Tibial artery (tissue), 4 donors: ENCODE results near the gene TARBP1.
"Not testable (repeated sequence)": the region's sequence is repeated elsewhere in the genome, so short reads cannot be mapped to it uniquely, and the experiment has no call there.

Experiments
- DNase-seq, 2 donors: peaks; one replicate each; pipeline ENCODE4 v3.0.0-alpha.2; 2019
- H3K27ac ChIP-seq, 2 donors: fragments of 200-600 bp; sonication (generic) in 1 of 2; 1 replicate in 1 of 2; 2 replicates in 1 of 2; pipeline ENCODE4 v1.5.1; 2018 to 2019; ENCODE audit warnings: mild to moderate bottlenecking in 1 of 2
- H3K27me3 ChIP-seq, 2 donors: fragments of 200-600 bp; sonication (generic) in 1 of 2; one replicate each; pipeline versions ENCODE4 v1.5.1 to v1.6.0; 2016 to 2019
- H3K36me3 ChIP-seq, 3 donors: fragments of 200-600 bp; sonication (generic) in 2 of 3; one replicate each; pipeline ENCODE4 v1.5.1; 2016 to 2019; ENCODE audit warnings: mild to moderate bottlenecking in 2 of 3
- H3K4me1 ChIP-seq, 4 donors: fragments of 200-600 bp; sonication (generic) in 2 of 4; 1 replicate in 3 of 4; 2 replicates in 1 of 4; pipeline ENCODE4 v1.5.1; 2016 to 2019
- H3K4me3 ChIP-seq, 2 donors: fragments of 200-600 bp; sonication (generic) in 1 of 2; 1 replicate in 1 of 2; 2 replicates in 1 of 2; pipeline ENCODE4 v1.5.1; 2018 to 2019; ENCODE audit warnings: mild to moderate bottlenecking in 2 of 2
- H3K9me3 ChIP-seq, 3 donors: fragments of 200-600 bp; sonication (generic) in 1 of 3; one replicate each; pipeline ENCODE4 v1.5.1; 2016 to 2019
- intact Hi-C: fragments of 100-400 bp; cut with DNase I; formaldehyde crosslinking; loops from one replicate; pipeline ENCODE4 v1.15.0; 2023; ENCODE audit warnings: low total_unique reads
- TF ChIP-seq, protein P1 (sequence below), 2 experiments: fragments of 200-600 bp in 1 of 2; fragments of 450-650 bp in 1 of 2; IDR thresholded peaks; one replicate each; pipeline ENCODE4 v1.5.1; 2017 to 2019; ENCODE audit warnings: antibody characterized with exemption in 2 of 2, mild to moderate bottlenecking in 1 of 2, moderate library complexity in 1 of 2

The TARBP1 gene

DNA sequence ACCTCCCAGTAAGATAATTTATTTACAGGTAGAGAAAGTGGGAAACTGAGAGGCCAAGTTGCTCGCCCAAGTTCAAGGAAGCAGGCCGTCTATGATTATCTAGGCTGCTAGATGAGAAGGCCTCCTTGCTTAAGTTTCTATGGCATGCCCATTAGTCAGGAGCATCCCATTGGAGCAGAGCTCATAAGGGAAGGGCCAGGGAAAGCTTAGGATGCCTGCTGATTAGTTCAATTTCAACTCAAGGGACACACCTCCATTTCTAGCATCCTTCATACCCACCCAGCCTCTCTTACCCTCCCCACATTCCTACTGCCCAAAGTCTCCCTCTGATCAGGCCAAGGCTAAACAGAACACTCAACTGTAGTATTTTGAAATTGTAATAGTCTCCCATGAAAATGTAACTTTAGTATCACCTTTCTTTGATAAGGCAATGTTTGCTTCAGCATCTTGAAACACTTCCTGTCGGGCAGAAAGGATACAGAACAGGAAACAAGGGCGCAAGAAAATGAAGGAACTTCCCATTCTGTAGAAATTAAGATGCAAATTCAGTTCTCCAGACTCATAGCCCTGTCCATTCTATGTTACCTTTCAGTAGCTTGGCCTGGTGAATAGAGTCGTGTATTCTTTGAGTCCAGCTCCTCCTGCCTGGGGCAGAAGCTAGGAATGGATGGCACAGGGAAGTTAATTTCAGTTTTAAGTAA, 46.3 kb upstream of the TARBP1 start:
- Histone ChIP-seq H3K27ac (peak overlapping the region in 1 of 2 donors; percentile 10), H3K27me3 (no peaks in the 10 kb centered on the region), H3K4me3 (no peak overlapping the region), H3K9me3 (no peaks in the 10 kb centered on the region), H3K36me3 (no peaks in the 10 kb centered on the region), H3K4me1 (peaks cover 0 to 64% (median 28%) of the 10 kb centered on the region in 4 donors)
- TF ChIP-seq, protein P1, sequence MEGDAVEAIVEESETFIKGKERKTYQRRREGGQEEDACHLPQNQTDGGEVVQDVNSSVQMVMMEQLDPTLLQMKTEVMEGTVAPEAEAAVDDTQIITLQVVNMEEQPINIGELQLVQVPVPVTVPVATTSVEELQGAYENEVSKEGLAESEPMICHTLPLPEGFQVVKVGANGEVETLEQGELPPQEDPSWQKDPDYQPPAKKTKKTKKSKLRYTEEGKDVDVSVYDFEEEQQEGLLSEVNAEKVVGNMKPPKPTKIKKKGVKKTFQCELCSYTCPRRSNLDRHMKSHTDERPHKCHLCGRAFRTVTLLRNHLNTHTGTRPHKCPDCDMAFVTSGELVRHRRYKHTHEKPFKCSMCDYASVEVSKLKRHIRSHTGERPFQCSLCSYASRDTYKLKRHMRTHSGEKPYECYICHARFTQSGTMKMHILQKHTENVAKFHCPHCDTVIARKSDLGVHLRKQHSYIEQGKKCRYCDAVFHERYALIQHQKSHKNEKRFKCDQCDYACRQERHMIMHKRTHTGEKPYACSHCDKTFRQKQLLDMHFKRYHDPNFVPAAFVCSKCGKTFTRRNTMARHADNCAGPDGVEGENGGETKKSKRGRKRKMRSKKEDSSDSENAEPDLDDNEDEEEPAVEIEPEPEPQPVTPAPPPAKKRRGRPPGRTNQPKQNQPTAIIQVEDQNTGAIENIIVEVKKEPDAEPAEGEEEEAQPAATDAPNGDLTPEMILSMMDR (IDR thresholded peaks at IDR 0.05), result no peak
- intact Hi-C loops, result no loop called here
- no peak for DNase-seq

GRCh38 chr1:234521836-234522235, 42.9 kb upstream of the TARBP1 start:
- no peak overlapping the region for H3K27ac ChIP-seq
- no peaks in the 10 kb centered on the region for H3K27me3 ChIP-seq
- no peaks in the 10 kb centered on the region for H3K9me3 ChIP-seq
- no peak for DNase-seq
- H3K4me3 ChIP-seq, result no peak overlapping the region
- intact Hi-C loops, result no loop called here
- TF ChIP-seq, protein P1 (IDR thresholded peaks at IDR 0.05), result no peak
- H3K36me3 ChIP-seq, result no peaks in the 10 kb centered on the region
- peaks cover 0 to 40% (median 14%) of the 10 kb centered on the region in 4 donors for H3K4me1 ChIP-seq

DNA sequence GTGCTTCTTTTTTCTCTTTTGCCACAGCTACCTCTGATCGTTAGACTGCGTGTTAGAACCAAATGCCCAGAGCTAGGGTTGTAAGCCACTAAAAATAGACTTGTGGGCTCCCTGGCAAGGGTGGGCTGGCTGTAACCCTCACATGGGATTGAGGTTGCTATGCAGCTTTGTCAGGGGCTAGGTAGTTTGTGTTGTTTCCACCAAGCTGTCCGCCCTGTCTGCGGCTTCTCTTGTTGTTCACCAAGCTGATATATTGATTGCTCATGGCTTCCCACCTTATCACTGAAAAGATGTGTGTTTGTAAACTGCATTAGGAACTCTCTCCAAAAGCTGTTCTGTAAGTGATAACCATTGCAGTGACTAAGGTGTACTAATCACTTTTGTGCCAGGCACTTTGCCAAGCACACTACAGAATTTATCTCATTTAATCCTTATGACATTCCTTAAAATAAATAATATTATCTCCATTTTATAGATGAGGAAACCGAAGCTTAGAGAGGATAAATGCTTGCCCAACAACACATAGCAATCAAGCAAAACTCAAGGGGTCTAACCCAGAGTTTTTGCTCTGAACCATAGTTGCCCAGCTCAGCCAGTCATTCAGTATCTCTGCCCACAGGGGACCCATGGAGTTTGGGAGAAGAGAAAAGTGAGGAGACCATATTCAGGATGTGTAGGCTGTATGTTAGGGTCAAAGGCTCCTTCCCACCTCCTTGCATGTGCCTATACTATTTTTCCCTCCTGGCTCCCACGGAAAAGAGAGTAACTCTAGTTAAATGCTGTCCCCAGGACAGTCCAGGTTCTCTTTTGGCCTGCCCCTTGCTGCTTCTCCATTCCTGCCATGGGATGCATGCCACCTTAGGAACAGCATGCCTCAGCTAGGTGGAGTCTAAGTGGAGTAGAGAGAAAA, 42.2 kb upstream of the TARBP1 start:
- H3K9me3 ChIP-seq, result no peaks in the 10 kb centered on the region
- DNase-seq, result no peak

GRCh38 chr1:234519506-234519905, 40.5 kb upstream of the TARBP1 start:
- Histone ChIP-seq H3K4me1 (peaks cover 0 to 44% (median 24%) of the 10 kb centered on the region in 4 donors), H3K27ac (no peak overlapping the region), H3K36me3 (no peaks in the 10 kb centered on the region), H3K27me3 (no peaks in the 10 kb centered on the region), H3K4me3 (no peak overlapping the region), H3K9me3 (no peaks in the 10 kb centered on the region)
- TF ChIP-seq, protein P1 (IDR thresholded peaks at IDR 0.05), result no peak
- DNase-seq, result no peak
- intact Hi-C loops, result no loop called here

More for the DNA sequence above, 42.2 kb upstream of the TARBP1 start:
- Histone ChIP-seq H3K27ac (no peak overlapping the region), H3K27me3 (no peaks in the 10 kb centered on the region), H3K4me3 (no peak overlapping the region), H3K4me1 (peaks cover 0 to 36% (median 14%) of the 10 kb centered on the region in 4 donors), H3K36me3 (no peaks in the 10 kb centered on the region)
- intact Hi-C loops, result no loop called here
- TF ChIP-seq, protein P1 (IDR thresholded peaks at IDR 0.05), result no peak

- Histone ChIP-seq H3K27me3 (no peaks in the 10 kb centered on the region), H3K36me3 (no peaks in the 10 kb centered on the region), H3K4me3 (no peak overlapping the region), H3K9me3 (no peaks in the 10 kb centered on the region), H3K4me1 (peaks cover 0 to 38% (median 23%) of the 10 kb centered on the region in 4 donors), H3K27ac (no peak overlapping the region)
- no peak for DNase-seq
- intact Hi-C loops, result no loop called here
- TF ChIP-seq, protein P1 (IDR thresholded peaks at IDR 0.05), result no peak
Observed at GRCh38 chr1:234518876-234519275, 39.9 kb upstream of the TARBP1 start.

DNA sequence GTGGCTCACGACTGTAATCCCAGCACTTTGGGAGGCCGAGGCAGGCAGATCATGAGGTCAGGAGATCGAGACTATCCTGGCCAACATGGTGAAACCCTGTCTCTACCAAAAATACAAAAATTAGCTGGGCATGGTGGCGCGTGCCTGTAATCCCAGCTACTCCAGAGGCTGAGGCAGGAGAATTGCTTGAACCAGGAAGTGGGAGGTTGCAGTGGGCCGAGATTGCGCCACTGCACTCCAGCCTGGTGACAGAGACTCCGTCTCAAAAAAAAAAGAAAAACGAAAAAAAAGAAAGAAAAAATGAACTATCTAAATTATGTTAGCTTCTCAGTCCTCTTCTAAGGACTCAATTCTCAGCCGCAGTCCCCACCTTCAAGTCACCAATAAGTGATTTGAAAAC, 39.1 kb upstream of the TARBP1 start:
- H3K27me3 ChIP-seq, intact Hi-C loops, H3K4me3 ChIP-seq, DNase-seq, H3K36me3 ChIP-seq, H3K9me3 ChIP-seq, H3K27ac ChIP-seq: not testable (repeated sequence)
- peaks cover 0 to 33% (median 20%) of the 10 kb centered on the region in 4 donors for H3K4me1 ChIP-seq
